HG03045 (cell line): ENCODE measurements around the gene KLHDC7A.

ENCODE experiments used
- ATAC-seq: cut with Tn5 transposase; IDR thresholded peaks from one replicate; pipeline ENCODE4 v1.9.1; 2021; ENCODE audit warnings: mild to moderate bottlenecking, moderate library complexity; ENCODE audit not compliant: unreplicated experiment

KLHDC7A gene

DNA sequence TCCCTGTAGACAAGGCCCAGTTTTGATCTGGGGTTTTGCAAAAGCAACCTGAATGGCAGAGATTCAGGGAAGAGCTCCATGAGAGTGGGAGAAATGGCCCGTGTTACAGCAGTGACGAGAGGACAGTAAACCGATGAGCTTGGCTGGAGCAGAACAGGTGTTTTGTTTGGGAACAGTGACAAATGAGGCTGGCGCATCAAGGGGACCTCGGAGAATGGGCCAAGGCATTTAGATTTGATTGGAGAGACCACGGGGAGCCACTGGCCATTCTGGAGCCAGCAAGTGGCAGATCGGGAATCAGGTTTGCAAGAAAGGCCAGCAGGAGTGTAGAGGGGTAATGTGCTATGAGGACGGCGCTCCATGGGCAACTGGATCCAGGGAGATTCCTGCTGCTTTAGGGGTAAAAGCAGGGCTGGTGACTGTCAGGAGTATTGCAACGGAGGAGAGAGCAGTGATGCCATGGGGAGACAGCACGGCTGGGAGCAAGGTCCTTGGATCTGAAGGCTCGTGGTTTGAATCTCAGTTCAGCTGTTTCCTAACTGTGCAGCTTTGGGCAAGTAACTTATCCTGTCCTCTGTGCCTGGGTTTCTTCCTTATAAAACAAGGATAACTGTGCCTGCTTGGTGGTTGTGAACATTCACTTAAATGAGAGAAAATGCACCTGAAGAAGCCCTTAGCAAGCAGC, 9.9 kb upstream of the KLHDC7A start:
- ATAC-seq = no peak

DNA sequence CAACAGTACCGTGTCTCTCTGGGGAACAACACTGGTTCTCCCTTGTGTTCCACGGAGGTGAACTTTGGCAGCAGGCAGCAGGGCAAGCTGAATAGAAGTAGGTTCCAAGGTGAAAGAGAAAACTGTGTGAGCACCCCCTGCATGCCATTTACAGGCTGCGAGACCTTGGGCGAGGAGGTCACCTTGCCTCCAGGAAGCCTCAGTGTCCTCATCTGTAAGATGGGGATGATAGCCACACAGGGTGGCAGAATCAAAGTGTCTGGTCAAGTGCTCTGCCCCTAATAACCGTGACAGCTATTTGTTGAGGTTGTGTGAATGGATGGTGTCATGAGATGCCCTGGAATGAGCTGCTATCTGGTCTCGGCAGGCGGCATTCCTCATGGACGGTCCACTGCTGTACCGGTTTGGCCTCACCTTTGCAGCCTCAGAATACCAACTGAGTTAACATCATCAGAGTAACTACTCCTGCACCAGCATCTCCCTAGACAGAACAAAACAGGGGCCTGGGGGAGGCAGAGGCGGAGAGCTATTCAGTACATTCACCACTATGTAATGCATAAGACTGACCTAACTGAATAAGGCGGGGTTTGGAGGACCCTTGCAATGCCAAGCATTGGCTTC, 7.4 kb upstream of the KLHDC7A start:
- no peak for ATAC-seq

DNA sequence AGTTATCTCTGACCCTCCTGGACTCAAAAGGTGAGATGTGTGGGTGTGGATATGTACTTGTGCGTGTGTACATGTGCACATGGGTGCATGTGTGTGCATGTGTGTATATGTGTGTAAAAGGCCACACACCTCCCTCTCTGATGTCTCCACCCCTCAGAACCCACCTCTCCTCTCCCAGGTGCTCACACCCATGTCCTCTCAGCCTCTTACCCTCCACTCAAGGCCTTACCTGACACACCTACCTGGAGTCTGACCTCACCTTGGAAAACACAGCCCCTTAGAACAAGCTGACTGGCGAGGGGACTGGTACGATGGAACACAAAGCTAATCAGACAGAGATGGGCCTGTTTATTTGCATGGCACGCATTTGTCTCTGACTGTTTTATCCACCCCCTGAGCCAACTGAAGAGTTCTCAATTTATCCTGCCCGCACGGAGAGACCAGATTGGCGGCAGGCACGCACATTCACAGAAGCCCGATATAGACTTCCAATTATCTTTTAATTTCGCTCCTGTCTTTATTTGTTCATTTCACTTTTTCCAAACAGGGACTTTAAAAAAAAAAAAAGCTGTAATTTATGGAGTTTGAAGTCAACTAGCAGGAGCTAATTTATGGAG, 6.1 kb upstream of the KLHDC7A start:
- no peak for ATAC-seq

DNA sequence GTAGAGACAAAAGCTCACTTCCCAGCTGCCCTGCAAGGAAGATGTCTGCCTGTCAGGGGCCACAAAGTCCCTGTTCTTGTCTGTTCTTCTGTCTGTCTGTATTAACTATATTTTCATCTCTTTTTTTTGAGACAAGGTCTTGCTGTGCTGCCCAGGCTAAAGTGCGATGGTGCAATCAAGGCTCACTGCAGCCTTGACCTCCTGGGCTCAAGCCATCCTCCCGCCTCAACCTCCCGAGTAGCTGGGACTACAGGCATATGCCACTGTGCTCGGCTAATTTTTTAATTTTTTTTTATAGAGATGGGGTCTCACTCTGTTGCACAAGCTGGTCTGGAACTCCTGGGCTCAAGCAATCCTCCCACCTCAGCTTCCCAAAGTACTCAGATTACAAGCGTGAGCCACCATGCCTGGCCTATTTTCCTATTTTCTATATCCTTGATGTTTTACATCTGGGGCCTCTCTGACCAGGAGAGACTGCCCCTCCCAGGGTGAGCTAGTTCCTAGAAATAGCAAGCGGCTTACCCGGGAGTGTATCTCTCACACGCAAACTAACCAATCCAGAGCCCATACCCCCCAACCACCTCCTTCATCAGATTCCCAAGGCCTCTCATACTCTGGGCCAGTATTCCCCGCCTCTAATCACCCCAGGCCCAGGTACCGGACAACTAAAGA, 5.4 kb upstream of the KLHDC7A start:
- ATAC-seq = no peak

DNA sequence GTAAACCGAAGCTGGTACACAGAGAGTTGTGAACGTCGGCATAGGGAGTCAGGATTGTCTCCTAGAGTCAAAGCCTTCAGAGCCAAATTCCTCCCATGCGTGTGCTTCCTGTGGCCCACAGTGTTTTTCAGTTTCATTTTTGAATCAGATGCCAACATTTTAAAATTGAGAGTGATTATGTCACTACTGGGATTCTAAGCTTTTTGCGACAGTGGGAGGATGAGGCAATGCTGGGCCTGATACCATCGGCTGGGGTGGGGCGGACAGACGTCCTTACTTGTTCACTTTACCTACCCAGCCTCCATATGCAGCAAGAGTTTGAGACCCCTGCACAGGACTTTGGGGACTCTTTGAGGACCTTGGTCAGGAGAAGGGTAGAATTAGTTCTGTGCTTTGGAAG, 1.3 kb upstream of the KLHDC7A start:
- no peak for ATAC-seq

DNA sequence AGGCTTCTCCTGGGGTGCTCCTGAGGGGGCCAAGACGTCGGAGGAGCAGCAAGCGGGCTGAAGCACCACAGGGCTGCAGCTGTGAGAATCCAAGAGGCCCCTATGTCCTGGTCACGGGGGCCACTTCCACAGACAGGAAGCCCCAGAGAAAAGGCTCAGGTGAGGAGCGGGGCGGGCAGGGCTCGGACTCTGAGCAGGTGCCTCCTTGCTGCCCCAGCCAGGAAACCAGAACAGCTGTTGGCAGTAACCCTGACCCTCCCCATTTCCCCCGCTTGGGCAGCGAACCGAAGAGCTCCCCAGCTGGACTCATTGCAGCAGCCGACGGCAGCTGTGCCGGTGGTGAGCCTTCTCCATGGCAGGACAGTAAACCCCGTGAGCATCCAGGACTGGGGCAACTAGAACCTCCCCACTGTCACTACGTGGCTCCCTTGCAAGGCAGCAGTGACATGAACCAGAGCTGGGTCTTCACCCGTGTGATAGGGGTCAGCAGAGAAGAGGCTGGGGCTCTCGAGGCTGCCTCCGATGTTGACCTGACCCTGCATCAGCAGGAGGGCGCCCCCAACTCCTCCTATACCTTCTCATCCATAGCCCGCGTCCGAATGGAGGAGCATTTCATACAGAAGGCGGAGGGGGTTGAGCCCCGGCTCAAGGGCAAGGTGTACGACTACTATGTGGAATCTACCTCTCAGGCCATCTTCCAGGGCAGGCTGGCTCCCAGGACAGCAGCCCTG, 625 bp downstream of the KLHDC7A start:
- no peak for ATAC-seq

DNA sequence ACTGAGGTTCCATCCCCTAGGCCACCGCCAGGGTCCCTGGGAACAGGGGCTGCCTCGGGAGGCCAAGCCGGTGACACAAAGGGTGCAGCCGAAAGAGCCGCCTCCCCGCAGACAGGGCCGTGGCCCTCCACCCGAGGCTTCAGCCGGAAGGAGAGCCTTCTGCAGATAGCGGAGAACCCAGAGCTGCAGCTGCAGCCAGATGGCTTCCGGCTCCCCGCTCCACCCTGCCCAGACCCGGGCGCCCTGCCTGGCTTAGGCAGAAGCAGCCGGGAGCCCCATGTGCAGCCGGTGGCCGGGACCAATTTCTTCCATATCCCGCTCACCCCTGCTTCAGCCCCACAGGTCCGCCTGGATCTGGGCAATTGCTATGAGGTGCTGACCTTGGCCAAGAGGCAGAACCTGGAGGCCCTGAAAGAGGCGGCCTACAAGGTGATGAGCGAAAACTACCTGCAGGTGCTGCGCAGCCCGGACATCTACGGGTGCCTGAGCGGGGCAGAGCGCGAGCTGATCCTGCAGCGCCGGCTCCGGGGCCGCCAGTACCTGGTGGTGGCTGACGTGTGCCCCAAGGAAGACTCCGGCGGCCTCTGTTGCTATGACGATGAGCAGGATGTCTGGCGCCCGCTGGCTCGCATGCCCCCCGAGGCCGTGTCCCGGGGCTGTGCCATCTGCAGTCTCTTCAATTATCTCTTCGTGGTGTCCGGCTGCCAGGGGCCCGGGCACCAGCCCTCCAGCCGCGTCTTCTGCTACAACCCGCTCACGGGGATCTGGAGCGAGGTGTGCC, 1.4 kb downstream of the KLHDC7A start:
- ATAC-seq = no peak

DNA sequence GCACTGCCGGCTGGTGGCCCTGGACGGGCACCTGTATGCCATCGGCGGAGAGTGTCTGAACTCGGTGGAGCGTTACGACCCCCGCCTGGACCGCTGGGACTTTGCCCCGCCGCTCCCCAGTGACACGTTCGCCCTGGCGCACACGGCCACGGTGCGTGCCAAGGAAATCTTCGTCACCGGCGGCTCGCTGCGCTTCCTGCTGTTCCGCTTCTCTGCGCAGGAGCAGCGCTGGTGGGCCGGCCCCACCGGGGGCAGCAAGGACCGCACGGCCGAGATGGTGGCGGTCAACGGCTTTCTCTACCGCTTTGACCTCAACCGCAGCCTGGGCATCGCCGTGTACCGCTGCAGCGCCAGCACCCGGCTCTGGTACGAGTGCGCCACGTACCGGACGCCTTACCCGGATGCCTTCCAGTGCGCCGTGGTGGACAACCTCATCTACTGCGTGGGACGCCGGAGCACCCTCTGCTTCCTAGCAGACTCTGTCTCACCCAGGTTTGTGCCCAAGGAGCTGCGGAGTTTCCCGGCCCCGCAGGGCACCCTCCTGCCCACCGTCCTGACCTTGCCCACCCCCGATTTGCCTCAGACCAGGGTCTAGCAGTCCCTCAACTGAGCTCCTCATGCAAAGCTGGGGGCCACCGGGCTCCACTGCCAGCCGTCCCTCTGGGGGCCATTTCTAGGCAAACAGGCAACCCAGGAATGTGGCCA, 2.1 kb downstream of the KLHDC7A start:
- ATAC-seq = no peak

DNA sequence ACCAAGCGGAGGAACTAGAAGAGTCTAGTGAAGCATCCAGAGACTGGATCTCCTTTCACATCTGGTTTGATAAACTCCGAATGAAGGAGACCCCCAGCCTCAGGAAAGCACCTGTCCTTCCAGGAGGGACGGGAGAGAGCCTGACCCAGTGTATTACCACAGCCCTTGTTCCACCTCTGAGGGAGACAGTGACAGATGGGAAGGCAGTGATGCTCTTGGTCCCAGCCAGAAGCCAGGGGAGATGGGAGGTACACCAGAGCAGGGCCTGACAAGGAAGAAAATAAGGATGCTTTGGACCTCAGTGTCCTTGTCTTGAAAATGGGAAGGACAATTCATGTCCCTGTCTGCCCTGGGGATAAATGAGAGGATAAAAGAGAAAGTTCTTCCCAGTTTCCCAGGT, 3.5 kb downstream of the KLHDC7A start:
- no peak for ATAC-seq

DNA sequence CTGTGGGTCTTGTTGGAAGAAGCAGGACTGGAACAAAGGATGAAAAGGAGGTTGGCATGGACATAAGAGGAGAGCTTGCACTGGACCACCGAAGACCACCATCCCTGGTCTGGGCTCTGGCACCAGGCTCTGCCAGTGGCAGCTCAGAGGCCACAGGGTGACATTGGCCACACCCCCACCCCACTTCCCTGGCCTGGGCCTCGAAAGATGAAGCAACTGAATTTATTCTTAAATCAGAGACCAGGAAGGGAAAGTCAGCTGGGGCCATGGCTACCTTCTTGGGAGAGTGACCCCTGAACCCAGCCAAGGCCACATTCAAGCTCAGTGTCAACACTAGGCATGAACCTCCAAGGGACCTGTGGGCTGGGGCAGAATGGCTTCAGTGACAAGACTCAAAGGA, 4.0 kb downstream of the KLHDC7A start:
- no peak for ATAC-seq

DNA sequence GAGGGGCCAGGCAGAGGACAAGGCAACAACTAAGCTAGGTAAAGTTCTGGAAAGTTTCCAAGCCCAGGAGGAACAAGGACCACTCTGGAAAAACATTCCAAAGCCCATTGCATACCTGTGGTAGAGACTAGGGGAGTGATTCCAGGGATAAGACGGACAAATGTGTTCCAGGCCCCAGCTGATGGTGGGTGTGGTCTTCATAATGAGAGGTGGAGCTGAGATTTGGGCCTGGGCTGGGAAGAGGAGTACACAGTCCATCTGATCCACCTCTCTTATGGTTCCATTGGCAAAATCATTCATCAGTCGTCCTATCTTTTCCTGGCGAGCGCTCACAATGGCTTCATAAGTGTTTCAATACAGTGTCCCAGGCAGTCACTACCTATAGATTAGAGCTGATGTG, 4.5 kb downstream of the KLHDC7A start:
- no peak for ATAC-seq

DNA sequence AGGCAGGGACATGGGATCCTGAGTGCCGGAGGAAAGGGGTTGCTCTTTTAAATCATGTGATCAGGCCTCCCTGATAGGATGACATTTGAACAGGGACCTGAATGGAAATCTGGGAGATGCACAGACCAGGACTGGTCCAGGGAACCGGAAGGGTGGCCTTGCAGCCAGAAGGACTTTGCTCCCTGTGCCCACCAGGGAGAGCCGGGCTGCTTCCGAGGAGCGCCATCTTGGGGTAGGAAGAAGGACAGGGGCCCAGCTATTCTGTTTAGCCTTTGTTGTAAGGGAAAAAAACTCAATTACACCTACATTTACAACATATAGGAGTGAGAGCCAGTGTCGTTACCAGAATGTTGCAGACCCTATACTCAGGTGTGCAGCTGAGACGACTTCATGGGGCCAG, 5.5 kb downstream of the KLHDC7A start:
- ATAC-seq = no peak

DNA sequence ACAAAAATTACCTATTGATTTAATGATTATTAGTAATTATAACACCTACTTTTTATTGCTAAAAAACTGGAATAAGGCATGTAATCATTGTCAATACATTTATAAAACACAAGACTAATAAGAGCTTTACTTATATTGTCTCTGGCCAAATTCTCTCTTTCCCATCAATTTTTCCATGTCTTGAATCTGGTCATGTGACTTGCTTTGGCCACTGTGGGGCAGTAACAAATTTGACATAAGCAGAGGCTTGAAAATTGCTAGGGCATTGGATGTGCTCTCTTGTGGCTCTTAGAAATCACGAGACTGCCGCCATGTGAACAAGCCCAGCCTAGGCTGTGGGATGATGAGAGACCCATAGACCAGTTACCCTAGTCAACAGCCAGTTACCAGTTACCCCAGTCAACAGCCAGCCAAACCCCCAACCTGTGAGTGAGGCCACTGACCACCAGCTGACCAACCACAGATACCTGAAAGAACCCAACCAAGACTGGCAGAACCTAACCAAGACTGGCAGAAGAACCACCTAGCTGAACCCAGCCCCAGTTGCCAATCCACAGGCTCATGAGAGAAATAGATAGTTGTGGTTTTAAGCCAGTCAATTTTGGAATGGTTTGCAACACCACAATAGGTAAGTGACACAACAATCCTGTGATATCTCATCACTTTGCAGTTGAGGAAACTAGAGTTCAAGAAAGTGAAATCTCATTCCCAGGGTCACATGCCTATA, 8.8 kb downstream of the KLHDC7A start:
- no peak for ATAC-seq

DNA sequence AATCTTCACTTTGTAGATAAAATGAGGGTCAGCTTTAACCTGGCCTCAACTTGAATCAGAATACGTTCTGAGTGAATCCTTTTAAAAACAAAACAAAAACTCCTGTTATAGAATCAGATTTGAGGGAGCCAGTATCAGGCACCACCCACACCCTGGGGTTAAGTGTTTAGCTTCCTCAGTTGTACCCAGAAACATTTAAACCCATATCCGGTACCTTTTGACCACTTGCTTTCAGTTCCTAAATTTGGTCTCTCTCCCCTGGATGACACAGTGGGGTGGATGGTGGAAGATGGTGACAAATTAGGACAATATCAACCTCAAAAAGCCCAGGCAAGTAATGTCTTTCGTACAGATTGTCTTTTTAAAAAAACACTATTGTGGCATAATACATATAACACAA, 10.4 kb downstream of the KLHDC7A start:
- no peak for ATAC-seq

DNA sequence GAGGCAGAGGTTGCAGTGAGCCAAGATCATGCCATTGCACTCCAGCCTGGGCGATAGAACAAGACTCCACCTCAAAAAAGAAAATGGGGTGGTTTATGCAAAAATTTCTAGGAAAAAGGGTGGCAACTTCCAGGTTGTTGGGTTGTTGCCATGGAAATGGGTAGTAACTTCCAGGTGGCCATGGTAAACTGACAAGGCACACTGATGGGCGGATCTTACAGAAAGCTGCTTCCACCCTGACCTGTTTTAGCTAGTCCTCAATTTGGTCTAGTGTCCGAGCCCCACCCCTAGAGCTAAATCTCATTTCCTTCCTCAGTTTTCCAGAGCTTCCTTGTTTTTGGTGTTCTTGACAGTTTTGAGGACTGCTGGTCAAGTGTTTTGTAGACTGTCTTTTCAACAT, 13.6 kb downstream of the KLHDC7A start:
- ATAC-seq = no peak

DNA sequence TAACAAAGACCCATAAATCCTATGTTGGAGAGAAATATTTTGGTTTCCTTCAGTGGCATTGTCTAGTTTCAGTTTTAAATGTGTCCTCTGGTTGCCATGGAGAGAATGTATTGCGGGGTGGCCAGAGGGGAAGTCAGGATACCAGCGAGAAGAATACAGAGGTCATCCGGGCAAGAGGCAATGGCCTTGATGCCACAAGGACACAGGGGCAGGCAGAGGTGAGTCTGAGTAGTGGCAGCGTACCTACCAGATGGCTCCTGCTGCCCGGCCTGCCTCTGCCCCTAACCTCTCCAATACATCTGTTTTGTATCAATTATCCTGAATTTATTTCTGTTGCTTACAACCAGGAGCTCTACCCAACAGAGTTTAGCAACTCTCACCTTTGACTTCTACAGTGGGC, 14.9 kb downstream of the KLHDC7A start:
- ATAC-seq = no peak

DNA sequence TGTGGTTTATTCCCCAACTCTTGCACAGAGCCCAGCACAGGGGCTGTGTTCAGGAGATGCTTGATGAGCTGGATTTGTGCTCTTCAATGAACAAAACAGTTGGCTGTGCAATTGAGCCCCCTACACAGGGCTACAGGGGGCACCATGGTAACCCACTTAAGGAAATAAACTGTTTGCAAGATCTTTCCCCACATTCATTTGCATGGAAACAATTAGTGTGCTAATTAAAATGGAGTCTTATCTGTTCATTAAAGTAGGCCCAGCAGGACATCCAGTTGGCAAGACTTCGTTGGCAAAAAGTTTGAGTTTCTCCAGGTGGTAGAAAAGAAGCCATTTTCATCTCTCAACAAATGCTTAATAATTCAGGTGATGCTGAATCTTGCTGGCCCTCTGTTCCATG, 15.3 kb downstream of the KLHDC7A start:
- no peak for ATAC-seq

DNA sequence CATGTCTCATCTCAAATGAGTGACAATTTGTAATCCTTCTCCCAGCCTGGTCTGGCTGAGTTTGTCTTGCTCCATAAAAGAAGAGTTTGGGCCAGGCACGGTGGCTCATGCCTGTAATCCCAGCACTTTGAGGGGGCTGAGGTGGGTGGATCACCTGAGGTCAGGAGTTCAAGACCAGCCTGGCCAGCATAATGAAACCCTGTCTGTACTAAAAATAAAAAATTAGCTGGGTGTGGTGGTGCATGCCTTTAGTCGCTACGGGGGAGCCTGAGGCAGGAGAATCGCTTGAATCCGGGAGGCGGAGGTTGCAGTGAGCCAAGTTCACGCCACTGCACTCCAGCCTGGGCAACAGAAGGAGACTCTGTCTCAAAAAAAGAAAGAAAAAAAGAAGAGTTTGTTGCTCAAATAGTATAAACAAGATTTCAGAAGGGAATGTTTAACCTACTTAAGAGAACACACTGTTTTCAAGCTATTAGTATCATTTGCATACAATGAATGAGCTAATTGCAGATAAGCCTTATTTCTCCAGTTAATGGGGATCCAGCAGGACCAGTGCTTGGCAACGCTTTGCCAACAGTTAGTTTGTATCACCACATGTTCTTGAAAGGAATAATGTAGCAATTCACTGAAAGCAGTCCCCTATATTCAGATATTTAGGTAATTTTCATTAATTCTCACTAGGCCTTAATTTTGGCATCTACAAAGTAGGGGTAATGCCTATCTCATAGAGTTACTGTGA, 15.9 kb downstream of the KLHDC7A start:
- ATAC-seq = no peak

DNA sequence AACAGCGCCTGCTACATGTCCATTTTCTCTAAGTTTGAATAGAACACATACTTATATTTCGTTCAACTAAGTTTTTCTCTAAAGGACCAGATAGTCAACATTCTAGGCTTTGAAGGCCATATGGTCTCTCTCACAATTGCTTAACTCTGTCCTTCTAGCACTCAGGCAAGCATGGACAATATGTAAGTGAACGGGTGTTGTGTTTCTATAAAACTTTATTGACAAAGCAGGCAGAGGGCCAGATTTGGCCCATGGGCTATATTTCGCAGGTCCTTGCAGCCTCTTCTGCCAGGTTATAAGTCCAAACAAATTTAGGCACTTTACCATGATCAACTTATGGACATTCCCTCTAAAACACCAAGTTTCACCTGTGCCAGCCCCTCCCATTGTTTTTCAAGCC, 21.1 kb downstream of the KLHDC7A start:
- ATAC-seq = no peak
